Thyroid gland (tissue), 4 donors: ENCODE measurements around the gene SLC7A5. TPM values are rescaled to one million over a fixed set of nuclear protein-coding genes. Genes with fewer than 3 reads are reported as not detected.

ENCODE experiments used
- DNase-seq, 2 donors: peaks; one replicate each; pipeline ENCODE4 v3.0.0-alpha.2; 2019
- H3K27ac ChIP-seq, 3 donors: fragments of 200-600 bp; sonication (generic); 1 replicate in 2 of 3; 2 replicates in 1 of 3; pipeline ENCODE4 v1.5.1; 2016 to 2019; ENCODE audit warnings: mild to moderate bottlenecking in 1 of 3, moderate library complexity in 1 of 3
- H3K27me3 ChIP-seq: fragments of 200-600 bp; sonication (generic); one replicate; pipeline ENCODE4 v1.5.1; 2019
- H3K36me3 ChIP-seq, 2 donors: fragments of 200-600 bp; sonication (generic); one replicate each; pipeline ENCODE4 v1.5.1; 2016 to 2019
- H3K4me1 ChIP-seq, 2 donors: fragments of 200-600 bp; sonication (generic); one replicate each; pipeline ENCODE4 v1.5.1; 2017 to 2019
- H3K4me3 ChIP-seq, 3 donors: fragments of 200-600 bp; sonication (generic); replicated peaks in 1 of 3; 1 replicate in 2 of 3; 2 replicates in 1 of 3; pipeline ENCODE4 v1.5.1; 2016; ENCODE audit warnings: mild to moderate bottlenecking in 1 of 3
- H3K9me3 ChIP-seq: fragments of 200-600 bp; sonication (generic); one replicate; pipeline ENCODE4 v1.5.1; 2017
- POLR2A ChIP-seq, 2 donors: fragments of 450-650 bp; IDR thresholded peaks; one replicate each; pipeline ENCODE4 v1.6.1; 2017; ENCODE audit warnings: antibody characterized with exemption in 2 of 2, mild to moderate bottlenecking in 2 of 2, moderate library complexity in 1 of 2
- WGBS, 2 donors: methylation state at CpG; one replicate each; pipeline ENCODE4 v1.1.5; 2017; 5-methylcytosine and 5-hydroxymethylcytosine counted together
- intact Hi-C: fragments of 100-400 bp; cut with DNase I; formaldehyde crosslinking; loops from one replicate; pipeline ENCODE4 v1.15.1; 2023
- total RNA-seq, 4 donors: library from RNA; depleted of rRNA; stranded (reverse); fragments of >200 nt; gene quantifications; one replicate each; pipeline ENCODE4 v1.2.3, GENCODE V29; 2016
- TF ChIP-seq, protein P1 (sequence below), 6 experiments: fragments of 200-600 bp in 3 of 6; fragments of 450-650 bp in 3 of 6; sonication (generic) in 3 of 6; IDR thresholded peaks; one replicate each; pipeline ENCODE4 v1.5.1; 2016 to 2019; ENCODE audit warnings: antibody characterized with exemption in 6 of 6, mild to moderate bottlenecking in 2 of 6, inconsistent platforms in 1 of 6, moderate library complexity in 1 of 6

The SLC7A5 gene
- total RNA-seq, 4 donors from 2014 or later, result 1.1 to 5.2 (median 2.2) TPM

DNA sequence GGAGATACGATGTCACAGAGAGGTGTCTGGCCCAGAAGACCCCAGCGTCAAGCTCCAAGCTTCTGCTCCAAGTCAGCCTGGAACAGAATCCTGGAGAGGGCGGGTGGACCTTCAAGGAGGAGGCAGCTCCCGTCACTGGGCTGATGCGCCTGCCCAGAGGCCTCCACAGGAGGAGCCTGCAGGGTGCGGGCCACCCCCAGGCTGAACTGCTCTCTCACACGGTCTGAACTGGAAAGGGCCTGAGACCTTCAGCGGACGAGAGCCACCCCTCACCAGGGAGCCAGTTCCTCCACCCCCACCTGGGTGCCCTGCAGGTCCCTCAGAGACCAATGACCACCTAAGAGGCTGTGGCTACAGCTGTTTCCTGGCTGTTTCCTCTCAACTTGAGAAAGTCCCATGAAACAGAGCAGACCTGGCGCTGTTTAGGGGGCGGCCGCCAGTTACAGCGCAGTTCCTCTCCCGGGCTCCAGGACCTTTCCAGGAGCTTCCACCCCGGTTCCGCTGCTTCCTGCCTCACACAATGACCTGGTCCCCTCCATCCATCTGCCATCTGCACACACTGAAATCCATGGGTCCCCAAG, 67.5 kb downstream of the SLC7A5 start:
- Histone ChIP-seq H3K4me1 (peaks cover 4 to 6% of the 10 kb centered on the region in 2 donors), H3K9me3 (no peaks in the 10 kb centered on the region), H3K27ac (no peak overlapping the region), H3K27me3 (no peaks in the 10 kb centered on the region), H3K36me3 (no peaks in the 10 kb centered on the region), H3K4me3 (no peak overlapping the region)
- TF ChIP-seq, protein P1, sequence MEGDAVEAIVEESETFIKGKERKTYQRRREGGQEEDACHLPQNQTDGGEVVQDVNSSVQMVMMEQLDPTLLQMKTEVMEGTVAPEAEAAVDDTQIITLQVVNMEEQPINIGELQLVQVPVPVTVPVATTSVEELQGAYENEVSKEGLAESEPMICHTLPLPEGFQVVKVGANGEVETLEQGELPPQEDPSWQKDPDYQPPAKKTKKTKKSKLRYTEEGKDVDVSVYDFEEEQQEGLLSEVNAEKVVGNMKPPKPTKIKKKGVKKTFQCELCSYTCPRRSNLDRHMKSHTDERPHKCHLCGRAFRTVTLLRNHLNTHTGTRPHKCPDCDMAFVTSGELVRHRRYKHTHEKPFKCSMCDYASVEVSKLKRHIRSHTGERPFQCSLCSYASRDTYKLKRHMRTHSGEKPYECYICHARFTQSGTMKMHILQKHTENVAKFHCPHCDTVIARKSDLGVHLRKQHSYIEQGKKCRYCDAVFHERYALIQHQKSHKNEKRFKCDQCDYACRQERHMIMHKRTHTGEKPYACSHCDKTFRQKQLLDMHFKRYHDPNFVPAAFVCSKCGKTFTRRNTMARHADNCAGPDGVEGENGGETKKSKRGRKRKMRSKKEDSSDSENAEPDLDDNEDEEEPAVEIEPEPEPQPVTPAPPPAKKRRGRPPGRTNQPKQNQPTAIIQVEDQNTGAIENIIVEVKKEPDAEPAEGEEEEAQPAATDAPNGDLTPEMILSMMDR (IDR thresholded peaks at IDR 0.05), result no peak
- TF ChIP-seq POLR2A (IDR thresholded peaks at IDR 0.05), result no peak
- WGBS, 2 donors, result 80 to 83% methylated on average over 7 to 16 of the region's 16 CpGs
- DNase-seq, result no peak
- intact Hi-C loops, result no loop called here

DNA sequence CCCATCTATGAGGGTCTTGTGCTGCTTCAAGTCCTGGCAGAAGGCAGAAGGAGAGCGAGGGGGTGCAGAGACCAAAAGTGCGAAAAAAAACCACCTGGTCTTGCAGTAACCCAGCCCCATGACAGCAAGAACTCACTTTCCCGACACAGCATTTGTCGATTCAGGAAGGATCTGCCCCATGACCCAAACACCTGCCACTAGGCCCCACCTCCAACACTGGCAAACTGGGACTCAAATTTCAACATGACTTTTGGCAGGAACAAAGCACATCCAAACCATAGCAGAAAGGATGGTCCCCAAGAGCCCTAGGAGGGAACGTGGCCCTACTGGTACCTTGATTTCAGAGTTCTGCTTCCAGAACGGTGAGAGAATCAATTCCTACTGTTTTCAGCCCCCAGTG, 68.8 kb downstream of the SLC7A5 start:
- H3K27me3 ChIP-seq, result no peaks in the 10 kb centered on the region
- no peak for DNase-seq
- H3K9me3 ChIP-seq, result no peaks in the 10 kb centered on the region
- H3K4me1 ChIP-seq, result no peaks in the 10 kb centered on the region
- no peak overlapping the region for H3K27ac ChIP-seq
- no peak for TF ChIP-seq POLR2A (IDR thresholded peaks at IDR 0.05)
- TF ChIP-seq, protein P1 (IDR thresholded peaks at IDR 0.05), result no peak
- intact Hi-C loops, result no loop called here
- H3K36me3 ChIP-seq, result no peaks in the 10 kb centered on the region
- no peak overlapping the region for H3K4me3 ChIP-seq
- WGBS, 2 donors, result 83 to 91% methylated on average over 6 of the region's 6 CpGs

DNA sequence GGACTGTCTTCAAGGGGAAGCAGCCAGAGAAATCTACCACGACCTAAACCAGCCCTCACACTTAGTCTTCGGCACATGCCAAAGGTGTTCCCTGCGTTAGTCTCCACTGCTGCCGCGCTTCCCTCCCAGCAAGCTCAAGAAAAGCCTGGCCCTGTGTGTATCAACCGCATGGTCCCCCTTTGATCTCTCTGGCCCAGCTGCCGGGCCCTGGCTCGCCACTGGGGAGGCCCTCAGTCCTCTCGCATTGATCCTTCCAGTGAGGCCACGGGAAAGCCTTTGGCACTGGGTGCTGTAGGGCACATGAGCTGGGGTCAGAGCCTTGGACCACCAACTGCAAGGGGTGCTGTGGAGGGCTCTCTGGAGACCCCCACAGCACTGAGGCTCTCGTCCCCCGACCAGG, 74.0 kb downstream of the SLC7A5 start:
- no peak for DNase-seq
- intact Hi-C loops, result no loop called here
- Histone ChIP-seq H3K27ac (no peak overlapping the region), H3K36me3 (no peaks in the 10 kb centered on the region), H3K4me3 (no peak overlapping the region), H3K9me3 (no peaks in the 10 kb centered on the region), H3K27me3 (no peaks in the 10 kb centered on the region), H3K4me1 (peaks cover 0 to 3% of the 10 kb centered on the region in 2 donors)
- TF ChIP-seq POLR2A (IDR thresholded peaks at IDR 0.05), result no peak
- TF ChIP-seq, protein P1 (IDR thresholded peaks at IDR 0.05), result no peak
- WGBS, 2 donors, result 94 to 96% methylated on average over 9 to 10 of the region's 12 CpGs

DNA sequence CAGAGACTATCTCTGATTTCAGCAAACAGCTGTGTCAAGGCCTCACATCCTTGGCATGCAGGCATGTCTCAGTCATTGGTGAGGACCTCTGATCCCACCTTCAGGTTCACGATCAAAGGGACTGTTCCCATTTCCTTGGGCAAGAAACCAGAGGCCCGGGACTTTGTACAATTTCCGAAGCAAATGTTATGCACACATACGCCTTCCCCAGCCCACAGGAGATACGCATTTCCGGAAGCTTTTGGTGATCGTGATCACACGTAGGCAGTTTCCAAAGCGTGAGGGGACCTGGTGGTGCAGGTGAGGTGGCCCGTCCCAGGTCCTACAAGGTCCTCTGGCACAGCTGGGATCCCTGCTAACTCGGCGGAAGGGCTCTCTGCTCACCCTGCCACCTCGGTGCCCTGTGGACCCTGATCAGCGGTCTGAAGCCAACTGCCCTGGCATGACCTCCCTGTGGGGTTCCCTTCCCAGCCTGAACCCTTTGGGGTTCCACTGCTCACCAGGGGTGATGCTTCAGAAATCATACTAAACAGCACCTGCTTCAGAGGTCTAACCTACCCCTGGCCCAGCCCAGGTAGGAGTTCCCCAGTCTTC, 74.7 kb downstream of the SLC7A5 start:
- intact Hi-C loops, result no loop called here
- TF ChIP-seq POLR2A (IDR thresholded peaks at IDR 0.05), result no peak
- TF ChIP-seq, protein P1 (IDR thresholded peaks at IDR 0.05), result no peak
- no peak overlapping the region for H3K4me3 ChIP-seq

DNA sequence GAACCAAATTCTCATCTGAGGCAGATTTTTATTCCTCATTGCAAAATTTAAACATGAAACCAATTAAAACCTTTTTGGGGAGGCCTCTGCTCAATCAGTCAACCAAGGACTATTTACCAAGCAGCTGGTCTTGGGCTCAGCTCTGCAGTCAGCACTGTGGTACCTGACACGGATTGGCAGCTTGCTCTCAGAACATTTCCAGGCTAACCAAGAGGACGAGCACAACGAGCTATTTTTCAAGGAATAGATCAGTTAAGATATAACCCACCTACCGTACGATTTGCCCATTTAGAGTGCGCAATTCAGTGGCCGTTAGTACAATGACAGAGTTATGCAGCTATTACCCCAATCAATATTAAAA, 77.1 kb downstream of the SLC7A5 start:
- H3K36me3 ChIP-seq, result no peaks in the 10 kb centered on the region
- WGBS, 2 donors, result 86 to 90% methylated on average over 7 of the region's 7 CpGs
- H3K27me3 ChIP-seq, result no peaks in the 10 kb centered on the region
- H3K9me3 ChIP-seq, result no peaks in the 10 kb centered on the region
- H3K4me1 ChIP-seq, result peaks cover 9% of the 10 kb centered on the region in 2 donors
- H3K4me3 ChIP-seq, result no peak overlapping the region
- TF ChIP-seq POLR2A (IDR thresholded peaks at IDR 0.05), result no peak
- TF ChIP-seq, protein P1 (IDR thresholded peaks at IDR 0.05), result no peak
- DNase-seq, result no peak
- H3K27ac ChIP-seq, result no peak overlapping the region
- intact Hi-C loops, result no loop called here

More for the DNA sequence above, 74.7 kb downstream of the SLC7A5 start:
- 87 to 97% methylated on average over 10 to 14 of the region's 14 CpGs for WGBS, 2 donors
- H3K27me3 ChIP-seq, result no peaks in the 10 kb centered on the region
- no peaks in the 10 kb centered on the region for H3K36me3 ChIP-seq
- no peaks in the 10 kb centered on the region for H3K9me3 ChIP-seq
- H3K27ac ChIP-seq, result no peak overlapping the region
- H3K4me1 ChIP-seq, result peaks cover 5 to 9% of the 10 kb centered on the region in 2 donors
- DNase-seq, result no peak
